Skeletal muscle satellite cell (primary cell): ENCODE results near the gene RTP5.
A peak's percentile ranks its signal among the peaks of the same experiment; 100 is the strongest.

ENCODE experiments used
- H3K27me3 ChIP-seq: 2 replicates; pipeline ENCODE4 v1.7.0; 2013; ENCODE audit warnings: low read length; ENCODE audit not compliant: control insufficient read depth, insufficient read depth
- H3K36me3 ChIP-seq: 2 replicates; pipeline ENCODE4 v1.7.0; 2013; ENCODE audit warnings: mild to moderate bottlenecking, control low read depth, low read length; ENCODE audit not compliant: insufficient read depth
- H3K4me1 ChIP-seq: 2 replicates; pipeline ENCODE4 v1.7.0; 2013; ENCODE audit warnings: low read length; ENCODE audit not compliant: control insufficient read depth, insufficient read depth
- H3K4me2 ChIP-seq: 2 replicates; pipeline ENCODE4 v1.7.0; 2013; ENCODE audit warnings: mild to moderate bottlenecking, low read length
- H3K4me3 ChIP-seq: 2 replicates; pipeline ENCODE4 v1.7.0; 2013; ENCODE audit warnings: low read length
- H3K9ac ChIP-seq: 2 replicates; pipeline ENCODE4 v1.7.0; 2013; ENCODE audit warnings: mild to moderate bottlenecking, low read depth, low read length, moderate library complexity
- H3K9me3 ChIP-seq: replicated peaks from 2 replicates; pipeline ENCODE4 v1.7.0; 2013; ENCODE audit warnings: mild to moderate bottlenecking, control low read depth, low read length

RTP5 gene

DNA sequence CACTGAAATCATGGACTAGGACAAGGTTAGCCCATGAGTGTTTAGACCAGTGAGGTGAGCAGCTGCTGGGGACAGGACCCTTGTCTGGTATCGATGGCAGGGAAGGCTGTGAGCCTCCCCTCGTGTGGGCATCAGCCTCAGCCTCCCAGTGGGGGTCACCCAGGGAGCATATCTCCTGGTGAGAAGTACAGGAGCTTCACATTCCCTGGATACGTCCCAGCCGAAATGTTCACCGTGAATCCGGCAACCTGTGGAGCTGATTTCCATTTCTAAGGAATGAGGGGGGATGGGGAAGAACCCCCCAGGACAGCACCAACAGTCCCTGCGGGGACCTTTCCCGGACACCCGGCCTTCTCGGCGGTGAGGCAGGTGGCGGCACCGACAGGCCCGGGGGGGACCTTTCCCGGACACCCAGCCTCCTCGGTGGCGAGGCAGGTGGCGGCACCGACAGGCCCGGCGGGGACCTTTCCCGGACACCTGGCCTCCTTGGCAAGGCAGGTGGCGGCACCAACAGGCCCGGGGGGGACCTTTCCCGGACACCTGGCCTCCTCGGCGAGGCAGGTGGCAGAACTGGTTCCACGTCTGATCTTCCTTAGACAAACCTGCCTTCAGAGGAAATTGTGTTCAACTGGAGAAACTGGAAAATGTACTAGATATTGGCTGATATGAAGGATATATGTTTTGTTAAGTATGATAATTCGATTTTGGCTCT, 21.2 kb downstream of the RTP5 start:
- Histone ChIP-seq H3K9ac (no peak overlapping the region), H3K9me3 (no peaks in the 10 kb centered on the region), H3K4me1 (peaks cover 4% of the 10 kb centered on the region), H3K4me2 (no peak overlapping the region), H3K27me3 (peaks cover 4% of the 10 kb centered on the region), H3K4me3 (no peak overlapping the region), H3K36me3 (no peaks in the 10 kb centered on the region)

DNA sequence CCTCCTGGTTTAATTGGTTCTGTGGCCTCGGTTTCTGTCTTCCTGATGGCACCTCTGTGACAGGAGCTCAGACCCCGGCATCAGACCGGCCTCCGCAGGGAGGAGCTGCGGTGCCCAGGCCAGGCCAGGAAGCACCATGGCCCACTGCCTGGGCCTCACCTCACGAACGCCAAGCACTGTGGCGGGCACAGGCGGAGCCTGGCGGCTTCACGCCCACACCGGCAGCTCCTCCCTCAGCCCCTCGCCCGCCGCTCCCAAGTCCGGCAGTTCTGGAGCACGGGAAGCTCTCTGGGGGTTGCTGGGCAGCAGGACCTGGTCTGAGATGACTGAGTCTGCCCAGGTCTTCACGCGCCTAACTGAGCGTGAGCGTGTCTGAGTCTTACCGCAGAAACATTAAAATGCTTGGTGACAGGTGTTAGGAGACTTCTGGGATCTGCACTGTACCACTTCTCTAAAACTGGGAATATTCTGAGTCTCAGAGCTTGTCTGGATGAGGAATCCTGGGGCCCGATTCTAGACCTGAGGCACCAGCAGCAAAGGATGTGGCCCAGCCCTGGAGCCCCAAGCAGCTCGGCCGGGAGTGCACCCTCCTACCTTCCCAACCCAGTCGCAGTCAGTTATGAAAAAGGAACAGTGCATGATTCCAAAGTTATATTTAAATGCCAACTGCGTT, 21.9 kb downstream of the RTP5 start:
- Histone ChIP-seq H3K4me2 (no peak overlapping the region), H3K9ac (no peak overlapping the region), H3K27me3 (peaks cover 4% of the 10 kb centered on the region), H3K9me3 (no peaks in the 10 kb centered on the region), H3K4me1 (peaks cover 8% of the 10 kb centered on the region), H3K36me3 (no peaks in the 10 kb centered on the region), H3K4me3 (no peak overlapping the region)

DNA sequence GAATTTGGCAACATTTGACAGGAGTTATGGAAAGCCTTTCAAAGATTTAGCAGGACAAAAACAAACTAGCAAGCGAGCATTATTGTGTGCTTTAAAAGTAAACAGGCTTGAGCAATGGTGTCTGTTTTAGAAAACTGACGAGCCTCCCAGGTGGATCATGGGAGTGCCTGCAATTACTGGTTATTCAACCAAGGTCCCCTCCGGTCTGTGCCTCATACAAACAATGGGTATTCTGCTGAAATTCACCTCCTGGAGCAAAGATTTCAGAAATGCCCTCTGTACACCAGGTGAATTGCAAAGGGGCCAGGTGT, 22.4 kb downstream of the RTP5 start:
- Histone ChIP-seq H3K27me3 (peaks cover 4% of the 10 kb centered on the region), H3K4me1 (peaks cover 8% of the 10 kb centered on the region), H3K4me3 (no peak overlapping the region), H3K9me3 (no peaks in the 10 kb centered on the region), H3K9ac (no peak overlapping the region), H3K4me2 (no peak overlapping the region), H3K36me3 (no peaks in the 10 kb centered on the region)

DNA sequence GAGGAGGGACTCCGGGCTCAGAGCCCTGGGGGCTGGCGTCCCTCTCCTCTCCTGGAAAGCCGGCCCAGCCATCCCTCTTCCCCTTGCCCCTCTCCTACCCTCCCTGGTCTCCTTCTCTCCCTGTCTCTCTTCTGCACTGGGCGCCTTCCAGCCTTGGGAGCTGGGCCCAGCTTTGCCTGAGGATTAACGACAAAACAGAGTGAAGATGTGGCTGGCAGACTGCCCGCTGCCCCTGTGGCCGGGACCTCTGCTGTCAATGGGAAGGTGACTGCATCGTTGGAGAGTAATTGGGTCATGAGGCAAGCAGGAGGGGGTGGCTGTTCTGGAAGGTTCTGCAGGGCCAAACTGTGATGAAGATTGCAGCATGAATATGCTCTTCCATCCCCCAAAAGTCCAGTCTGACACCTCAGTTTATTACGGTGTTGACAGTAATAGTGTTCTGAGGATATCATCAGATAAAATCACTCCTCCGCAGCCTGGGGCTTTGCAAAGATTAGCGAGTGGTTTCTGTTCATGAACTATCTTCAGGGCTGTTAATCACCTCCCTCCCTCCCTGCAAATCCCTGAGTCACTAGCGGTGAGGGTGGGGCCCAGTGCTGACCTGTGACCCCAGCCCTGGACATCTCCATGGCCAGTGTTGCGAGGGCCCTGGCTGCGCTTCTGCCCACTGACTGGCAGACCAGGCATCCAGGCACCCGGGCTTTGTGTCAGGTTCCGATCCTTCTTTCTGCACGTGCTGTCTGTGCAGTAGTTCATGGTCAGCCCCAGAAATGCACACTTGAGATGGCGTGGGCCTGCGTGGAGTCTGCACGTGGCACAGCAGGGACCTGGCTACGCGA, 23.0 kb downstream of the RTP5 start:
- Histone ChIP-seq H3K9ac (no peak overlapping the region), H3K4me1 (peaks cover 8% of the 10 kb centered on the region), H3K27me3 (peaks cover 4% of the 10 kb centered on the region), H3K36me3 (no peaks in the 10 kb centered on the region), H3K4me2 (peak overlapping the region; percentile 31), H3K9me3 (no peaks in the 10 kb centered on the region), H3K4me3 (no peak overlapping the region)

DNA sequence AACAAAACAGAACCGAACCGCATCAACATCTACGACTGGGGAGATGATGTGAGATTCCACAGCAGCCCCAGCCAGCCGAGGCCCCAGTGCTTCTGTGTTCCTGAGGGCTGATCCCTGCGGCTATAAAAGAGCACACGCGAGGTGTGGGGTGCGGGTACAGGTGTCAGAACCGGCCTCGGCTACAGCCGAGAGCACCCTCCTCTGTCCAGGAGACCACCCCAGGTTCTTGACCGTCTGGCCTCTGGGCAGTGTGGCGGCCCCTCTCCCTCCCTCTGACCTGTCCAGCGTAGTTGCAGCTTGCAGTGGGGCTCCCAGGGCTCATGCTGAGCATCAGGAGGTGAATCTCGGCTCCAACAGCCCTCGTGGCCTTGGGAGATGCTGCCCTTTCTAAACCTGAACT, 23.7 kb downstream of the RTP5 start:
- no peaks in the 10 kb centered on the region for H3K36me3 ChIP-seq
- H3K4me3 ChIP-seq: no peak overlapping the region
- peaks cover 8% of the 10 kb centered on the region for H3K4me1 ChIP-seq
- peaks cover 4% of the 10 kb centered on the region for H3K27me3 ChIP-seq
- H3K9ac ChIP-seq: no peak overlapping the region
- no peaks in the 10 kb centered on the region for H3K9me3 ChIP-seq
- no peak overlapping the region for H3K4me2 ChIP-seq

DNA sequence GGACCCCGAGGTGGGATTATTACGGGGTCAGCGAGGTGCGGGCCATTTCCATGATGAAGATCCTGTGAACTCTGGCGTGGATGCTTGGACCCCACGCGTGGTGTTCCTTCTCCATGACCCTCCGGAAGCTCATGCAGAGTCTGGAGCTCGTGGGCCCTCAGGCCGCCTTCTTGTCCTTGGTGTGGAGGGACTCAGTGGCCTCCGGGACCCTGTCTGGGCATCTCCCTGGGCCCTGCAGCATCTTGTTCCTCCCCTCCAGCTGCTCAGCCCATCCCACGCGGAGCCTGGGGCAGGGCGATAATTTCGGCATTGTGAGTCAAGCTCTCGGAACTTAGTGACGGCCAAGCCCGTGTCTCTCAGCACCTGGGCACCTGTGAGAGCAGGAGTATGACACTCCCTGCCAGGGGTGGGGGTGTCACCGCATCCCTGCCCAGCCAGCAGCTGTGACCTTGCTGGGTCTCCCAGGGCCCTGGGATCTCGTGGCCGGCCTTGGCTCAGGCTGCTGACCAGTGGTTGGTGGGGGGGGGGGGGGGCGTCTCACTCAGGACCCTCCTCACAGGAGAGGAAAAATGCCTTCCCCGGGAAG, 24.6 kb downstream of the RTP5 start:
- Histone ChIP-seq H3K27me3 (peaks cover 4% of the 10 kb centered on the region), H3K9ac (no peak overlapping the region), H3K4me2 (no peak overlapping the region), H3K36me3 (no peaks in the 10 kb centered on the region), H3K4me3 (no peak overlapping the region), H3K9me3 (no peaks in the 10 kb centered on the region), H3K4me1 (peaks cover 14% of the 10 kb centered on the region)

DNA sequence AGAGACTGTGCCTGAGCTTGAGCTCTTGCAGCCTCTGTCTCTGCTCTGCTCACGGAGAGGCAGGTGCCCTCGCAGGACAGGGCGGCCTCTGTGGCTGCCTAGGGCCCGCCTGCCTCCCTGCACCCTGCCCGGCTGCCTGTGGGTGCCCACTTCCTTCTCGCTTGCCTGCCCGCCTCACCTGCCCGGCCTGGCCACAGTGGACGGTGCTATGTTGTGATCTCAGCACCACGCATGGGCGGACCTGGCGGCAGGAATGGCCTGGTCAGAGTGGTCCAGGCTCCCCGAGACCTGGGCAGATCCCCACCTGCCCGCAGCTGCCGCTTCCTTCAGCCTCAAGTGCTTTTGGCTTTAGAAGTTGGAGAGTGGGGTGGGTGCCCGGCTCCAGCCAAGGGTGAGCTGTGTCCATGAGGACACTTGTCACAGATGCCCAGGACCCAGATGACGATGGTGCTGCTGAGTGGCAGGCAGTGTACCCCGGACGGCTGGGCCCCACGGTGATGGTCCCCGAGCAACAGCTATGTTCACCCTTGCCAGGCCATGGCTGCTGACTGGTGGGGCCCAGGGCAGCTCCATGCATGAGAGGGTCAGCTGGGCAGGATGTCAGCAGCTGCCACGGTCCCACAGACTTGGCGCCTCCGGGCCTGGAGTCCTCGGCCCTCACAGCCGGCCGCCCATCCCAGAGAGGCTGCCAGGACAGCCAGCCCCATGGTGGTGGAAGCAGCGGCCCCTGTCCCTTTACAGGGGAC, 25.3 kb downstream of the RTP5 start:
- Histone ChIP-seq H3K4me1 (peaks cover 21% of the 10 kb centered on the region), H3K36me3 (no peaks in the 10 kb centered on the region), H3K4me2 (no peak overlapping the region), H3K9me3 (no peaks in the 10 kb centered on the region), H3K9ac (no peak overlapping the region), H3K27me3 (peaks cover 4% of the 10 kb centered on the region), H3K4me3 (no peak overlapping the region)

DNA sequence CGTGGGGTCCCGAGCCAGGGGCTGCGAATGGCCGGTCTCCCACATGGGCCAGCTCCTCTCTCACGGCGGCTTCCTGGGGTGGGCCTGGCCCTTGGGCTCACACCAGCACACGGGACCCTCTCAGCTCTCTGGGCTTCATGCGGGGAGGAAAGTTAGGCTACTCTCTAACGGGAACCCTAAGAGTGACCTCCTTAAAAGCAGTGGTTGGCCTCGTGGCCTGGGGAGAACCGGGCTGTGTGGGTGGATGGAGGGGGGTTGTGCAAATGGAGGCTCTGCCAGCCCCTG, 25.8 kb downstream of the RTP5 start:
- peaks cover 8% of the 10 kb centered on the region for H3K27me3 ChIP-seq
- H3K4me2 ChIP-seq: no peak overlapping the region
- no peaks in the 10 kb centered on the region for H3K36me3 ChIP-seq
- H3K9me3 ChIP-seq: no peaks in the 10 kb centered on the region
- peaks cover 26% of the 10 kb centered on the region for H3K4me1 ChIP-seq
- no peak overlapping the region for H3K4me3 ChIP-seq
- no peak overlapping the region for H3K9ac ChIP-seq

DNA sequence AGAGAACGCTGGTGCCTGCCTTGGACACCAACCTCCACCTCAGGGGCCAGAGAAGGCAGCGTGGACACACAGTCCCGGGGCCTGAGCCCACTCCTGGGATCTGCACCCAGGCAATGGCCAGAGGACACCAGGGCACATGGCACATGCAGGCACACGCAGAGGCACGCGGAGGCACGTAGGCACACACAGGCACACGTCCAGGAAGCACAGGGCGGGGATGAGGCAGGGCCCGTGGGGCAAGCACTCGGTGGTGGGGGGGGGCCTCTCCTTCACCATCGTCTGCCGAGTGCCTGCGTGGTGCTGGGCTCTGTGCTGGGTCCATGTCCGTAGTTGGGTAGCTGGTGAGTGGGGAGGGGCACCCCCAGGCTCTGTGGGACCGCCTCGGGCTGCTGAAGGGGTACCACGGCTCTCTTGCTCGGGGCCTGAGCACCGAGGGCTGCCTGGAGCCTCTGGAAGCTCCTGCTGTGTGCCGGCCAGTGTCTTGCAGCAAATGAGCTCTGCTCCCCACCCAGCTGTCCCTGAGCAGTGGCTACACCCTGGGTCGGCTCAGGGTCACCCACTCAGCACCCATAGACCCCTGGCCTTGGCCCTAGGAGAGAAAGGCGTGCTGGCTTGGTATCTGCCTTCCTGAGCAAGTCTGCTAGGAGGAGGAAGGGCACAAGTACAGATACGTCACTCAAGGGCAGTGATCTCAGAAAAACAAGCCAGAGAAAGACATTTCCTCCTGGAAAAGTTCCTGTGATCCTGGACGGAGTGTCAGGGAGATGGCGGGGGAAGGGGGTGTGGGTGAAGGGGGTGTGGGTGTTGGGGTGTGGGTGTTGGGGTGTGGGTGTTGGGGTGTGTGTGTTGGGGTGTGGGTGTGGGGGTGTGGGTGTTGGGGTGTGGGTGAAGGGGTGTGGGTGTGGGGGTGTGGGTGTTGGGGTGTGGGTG, 26.4 kb downstream of the RTP5 start:
- Histone ChIP-seq H3K4me2 (no peak overlapping the region), H3K4me3 (no peak overlapping the region), H3K4me1 (peaks cover 28% of the 10 kb centered on the region), H3K36me3 (no peaks in the 10 kb centered on the region), H3K9ac (no peak overlapping the region), H3K27me3 (peaks cover 11% of the 10 kb centered on the region), H3K9me3 (no peaks in the 10 kb centered on the region)

DNA sequence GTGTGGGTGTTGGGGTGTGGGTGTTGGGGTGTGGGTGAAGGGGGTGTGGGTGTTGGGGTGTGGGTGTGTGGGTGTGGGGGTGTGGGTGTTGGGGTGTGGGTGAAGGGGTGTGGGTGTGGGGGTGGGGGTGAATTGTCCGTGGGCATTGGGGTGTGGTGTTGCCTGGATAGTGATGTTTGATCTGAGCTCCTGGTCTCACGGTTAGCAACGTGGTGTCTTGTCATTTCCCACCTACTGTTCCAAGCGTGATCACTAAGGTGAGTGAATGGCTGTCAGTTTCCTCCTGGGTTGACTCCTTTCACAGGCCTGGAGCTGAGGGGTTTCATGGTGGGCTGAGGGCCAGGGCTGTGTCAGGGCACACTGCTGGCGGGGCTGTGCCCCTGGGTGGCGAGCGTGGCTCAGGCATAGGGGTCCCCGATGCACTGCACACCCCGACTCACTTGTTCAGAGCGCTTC, 27.2 kb downstream of the RTP5 start:
- no peak overlapping the region for H3K4me2 ChIP-seq
- H3K4me1 ChIP-seq: peaks cover 28% of the 10 kb centered on the region
- no peaks in the 10 kb centered on the region for H3K9me3 ChIP-seq
- no peak overlapping the region for H3K9ac ChIP-seq
- H3K4me3 ChIP-seq: no peak overlapping the region
- peaks cover 17% of the 10 kb centered on the region for H3K27me3 ChIP-seq
- H3K36me3 ChIP-seq: no peaks in the 10 kb centered on the region
